HCT116 (cell line): ENCODE measurements around the gene PRSS56.

ENCODE experiments used
- POLR2AphosphoS5 ChIP-seq: IDR thresholded peaks from 2 replicates; pipeline ENCODE4 v1.6.1; 2011; ENCODE audit warnings: mild to moderate bottlenecking, low read depth, low read length, moderate library complexity
- SRF ChIP-seq: IDR thresholded peaks from 2 replicates; pipeline ENCODE4 v1.6.1; 2012; ENCODE audit warnings: low read depth

DNA sequence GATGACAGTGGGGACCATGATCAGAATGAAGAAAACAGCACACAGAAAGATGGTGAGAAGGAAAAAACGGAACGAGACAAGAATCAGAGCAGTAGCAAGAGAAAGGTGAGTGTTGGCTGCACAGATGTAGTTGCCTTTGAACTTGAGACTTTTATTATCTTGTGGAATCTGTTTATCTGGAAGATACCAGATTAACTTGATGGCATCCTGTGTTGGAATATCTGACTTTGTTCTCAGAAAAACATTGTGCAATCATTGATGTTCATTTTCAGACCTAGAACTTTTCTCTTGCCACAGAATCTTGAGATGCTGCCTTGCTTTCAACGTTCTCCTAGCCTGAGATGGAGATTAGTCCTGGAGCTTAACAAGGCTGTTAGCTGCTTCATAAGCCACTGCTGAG lies 36.2 kb downstream of the PRSS56 start:
- TF ChIP-seq SRF, result no peak
- TF ChIP-seq POLR2AphosphoS5, result no peak
